BE2C (cell line): ENCODE results near the gene SYVN1.

Experiments used
- DNase-seq: peaks from one replicate; pipeline ENCODE4 v3.0.0-alpha.2; 2020
- H3K27me3 ChIP-seq: fragments of 250-450 bp; sonication (Bioruptor Pico); 2 replicates; pipeline ENCODE4 v1.5.1; 2020; ENCODE audit warnings: mild to moderate bottlenecking
- H3K36me3 ChIP-seq: fragments of 250-450 bp; sonication (Bioruptor Pico); 2 replicates; pipeline ENCODE4 v1.5.1; 2020; ENCODE audit warnings: mild to moderate bottlenecking
- H3K4me1 ChIP-seq: fragments of 250-450 bp; sonication (Bioruptor Pico); 2 replicates; pipeline ENCODE4 v1.5.1; 2020
- H3K4me3 ChIP-seq: 2 replicates; pipeline ENCODE4 v1.5.1; 2011; ENCODE audit warnings: low read depth, low read length
- H3K9me3 ChIP-seq: fragments of 250-450 bp; sonication (Bioruptor Pico); 2 replicates; pipeline ENCODE4 v1.5.1; 2020
- CTCF ChIP-seq: IDR thresholded peaks from 2 replicates; pipeline ENCODE4 v1.5.1; 2012; ENCODE audit warnings: mild to moderate bottlenecking, low read depth, low read length

The SYVN1 gene

GRCh38 chr11:65141896-65142494 is 7.7 kb upstream of the SYVN1 start:
- Histone ChIP-seq H3K27me3 (no peaks in the 10 kb centered on the region), H3K4me1 (no peaks in the 10 kb centered on the region), H3K9me3 (no peaks in the 10 kb centered on the region), H3K36me3 (no peaks in the 10 kb centered on the region), H3K4me3 (no peak overlapping the region)
- TF ChIP-seq CTCF, result no peak
- no peak for DNase-seq

- Histone ChIP-seq H3K4me1 (no peaks in the 10 kb centered on the region), H3K4me3 (no peak overlapping the region), H3K9me3 (no peaks in the 10 kb centered on the region), H3K36me3 (no peaks in the 10 kb centered on the region), H3K27me3 (no peaks in the 10 kb centered on the region)
- TF ChIP-seq CTCF, result no peak
- DNase-seq, result no peak
Measured at GRCh38 chr11:65136515-65137096, 2.3 kb upstream of the SYVN1 start.

GRCh38 chr11:65135633-65136145 is 1.4 kb upstream of the SYVN1 start:
- no peak for DNase-seq
- Histone ChIP-seq H3K4me3 (peak overlapping the region; percentile 73), H3K27me3 (no peaks in the 10 kb centered on the region), H3K36me3 (0 out of 2 replicates have a peak, but pooled peaks cover 6% of the 10 kb centered on the region), H3K4me1 (no peaks in the 10 kb centered on the region), H3K9me3 (no peaks in the 10 kb centered on the region)
- no peak for TF ChIP-seq CTCF

GRCh38 chr11:65134952-65135632 is 773 bp upstream of the SYVN1 start:
- peak; percentile 80 for DNase-seq
- Histone ChIP-seq H3K27me3 (no peaks in the 10 kb centered on the region), H3K36me3 (peaks cover 7% of the 10 kb centered on the region; the same call in 1 of the 2 replicates), H3K4me1 (no peaks in the 10 kb centered on the region), H3K4me3 (peak overlapping the region; percentile 73), H3K9me3 (no peaks in the 10 kb centered on the region)
- no peak for TF ChIP-seq CTCF

- no peak for TF ChIP-seq CTCF
Measured at GRCh38 chr11:65133724-65134123, 595 bp downstream of the SYVN1 start.

More at GRCh38 chr11:65133724-65134123, 595 bp downstream of the SYVN1 start:
- Histone ChIP-seq H3K4me1 (no peaks in the 10 kb centered on the region), H3K27me3 (no peaks in the 10 kb centered on the region), H3K36me3 (peaks cover 9% of the 10 kb centered on the region; the same call in 1 of the 2 replicates), H3K9me3 (no peaks in the 10 kb centered on the region), H3K4me3 (peak overlapping the region; percentile 73)
- DNase-seq, result no peak
